HG03354 (cell line): ENCODE measurements around the gene GPR150.

Experiments used
- ATAC-seq: cut with Tn5 transposase; IDR thresholded peaks from one replicate; pipeline ENCODE4 v1.9.1; 2021; ENCODE audit warnings: mild to moderate bottlenecking; ENCODE audit not compliant: unreplicated experiment, poor library complexity, severe bottlenecking

Gene GPR150

DNA sequence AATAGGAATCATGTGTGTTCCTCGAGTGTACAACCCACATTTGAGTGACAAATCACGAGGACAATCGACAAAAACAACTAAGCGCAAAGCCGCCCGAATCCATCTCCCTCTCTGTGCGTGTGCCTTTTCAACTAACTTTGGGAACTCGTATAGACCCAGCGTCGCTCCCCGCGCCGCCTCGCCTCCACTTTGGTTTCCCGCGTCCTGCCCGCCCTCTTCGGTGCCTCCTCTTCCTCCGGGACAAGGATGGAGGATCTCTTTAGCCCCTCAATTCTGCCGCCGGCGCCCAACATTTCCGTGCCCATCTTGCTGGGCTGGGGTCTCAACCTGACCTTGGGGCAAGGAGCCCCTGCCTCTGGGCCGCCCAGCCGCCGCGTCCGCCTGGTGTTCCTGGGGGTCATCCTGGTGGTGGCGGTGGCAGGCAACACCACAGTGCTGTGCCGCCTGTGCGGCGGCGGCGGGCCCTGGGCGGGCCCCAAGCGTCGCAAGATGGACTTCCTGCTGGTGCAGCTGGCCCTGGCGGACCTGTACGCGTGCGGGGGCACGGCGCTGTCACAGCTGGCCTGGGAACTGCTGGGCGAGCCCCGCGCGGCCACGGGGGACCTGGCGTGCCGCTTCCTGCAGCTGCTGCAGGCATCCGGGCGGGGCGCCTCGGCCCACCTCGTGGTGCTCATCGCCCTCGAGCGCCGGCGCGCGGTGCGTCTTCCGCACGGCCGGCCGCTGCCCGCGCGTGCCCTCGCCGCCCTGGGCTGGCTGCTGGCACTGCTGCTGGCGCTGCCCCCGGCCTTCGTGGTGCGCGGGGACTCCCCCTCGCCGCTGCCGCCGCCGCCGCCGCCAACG lies at the start of gene GPR150:
Gene GPR150 (plus strand): TSS at position 58 of the 840 bp plus-strand sequence. CDS start 189 bp downstream, at position 247.
- peak; percentile 78 for ATAC-seq

DNA sequence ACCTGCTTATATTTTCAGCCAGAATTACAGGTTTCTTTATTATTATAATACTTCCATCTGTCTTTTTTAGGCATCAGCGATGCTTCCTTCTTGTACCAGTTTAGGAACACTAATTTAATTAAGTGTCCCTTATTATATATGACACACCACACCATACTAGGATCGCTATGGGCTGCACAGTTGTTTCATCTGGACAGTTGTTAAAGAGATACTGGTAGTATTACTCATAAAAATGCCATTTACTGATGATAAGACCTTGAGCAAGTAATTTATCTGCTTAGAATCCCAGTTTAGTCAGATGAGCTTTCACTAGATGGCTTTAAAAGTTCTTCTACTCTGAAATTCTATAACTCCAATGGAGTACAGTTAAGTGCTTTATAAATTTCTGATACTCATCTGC lies 47.9 kb upstream of the GPR150 start:
- no peak for ATAC-seq

DNA sequence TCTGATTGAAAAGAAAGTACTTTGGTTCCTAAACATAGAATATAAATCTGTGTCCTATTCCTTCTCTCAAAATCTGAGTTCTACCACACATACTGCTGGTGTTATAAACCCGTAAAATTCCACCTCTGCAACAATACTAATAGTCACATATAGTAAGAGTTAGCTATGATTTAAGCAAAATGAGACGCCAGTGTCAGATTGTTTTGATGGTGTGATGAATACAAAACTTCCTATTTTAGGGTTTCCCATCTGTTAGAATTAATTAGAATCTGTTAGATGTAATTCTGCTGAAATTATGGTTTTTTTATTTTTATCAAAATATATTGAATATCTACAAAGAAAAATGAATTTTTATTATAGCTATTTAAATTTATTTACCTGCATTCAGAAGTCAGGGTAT lies 38.3 kb upstream of the GPR150 start:
- no peak for ATAC-seq

DNA sequence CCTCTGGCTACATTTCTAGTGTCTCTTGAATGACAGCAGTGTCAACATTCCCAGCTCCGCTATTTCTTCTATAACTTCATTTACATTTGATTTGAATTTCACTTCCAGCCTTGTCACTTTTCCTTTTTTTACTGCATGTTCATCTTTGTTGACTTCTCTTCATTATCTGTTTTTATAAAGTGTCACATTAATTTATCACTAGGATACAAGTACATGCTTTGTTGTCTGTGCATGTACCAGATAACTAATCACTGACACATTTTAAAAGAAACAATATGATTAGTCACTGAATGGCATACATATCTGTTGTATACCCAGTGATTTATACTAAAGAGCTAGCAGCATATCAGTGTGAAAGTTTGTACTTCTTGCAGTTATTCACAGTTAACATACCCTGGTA lies 35.9 kb upstream of the GPR150 start:
- ATAC-seq: no peak

DNA sequence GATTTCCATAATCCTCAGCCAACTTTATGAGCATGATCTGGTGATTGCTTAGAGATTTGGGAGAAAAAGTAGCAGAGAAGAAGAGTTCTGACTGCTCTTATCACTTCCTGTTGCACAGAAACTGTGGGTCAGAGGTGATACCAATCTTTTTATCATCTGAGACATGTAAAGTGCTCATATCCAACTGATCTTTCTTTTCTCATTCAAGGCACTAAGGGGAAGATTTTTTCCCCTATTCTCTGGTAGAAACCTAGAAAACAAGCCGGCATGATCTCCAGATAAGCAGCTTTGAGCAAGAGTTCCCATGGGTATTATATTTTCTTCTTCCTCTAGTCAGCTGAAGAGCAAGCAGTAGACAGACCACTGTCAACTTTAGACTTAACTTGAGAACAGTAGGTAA lies 29.0 kb upstream of the GPR150 start:
- ATAC-seq: no peak

DNA sequence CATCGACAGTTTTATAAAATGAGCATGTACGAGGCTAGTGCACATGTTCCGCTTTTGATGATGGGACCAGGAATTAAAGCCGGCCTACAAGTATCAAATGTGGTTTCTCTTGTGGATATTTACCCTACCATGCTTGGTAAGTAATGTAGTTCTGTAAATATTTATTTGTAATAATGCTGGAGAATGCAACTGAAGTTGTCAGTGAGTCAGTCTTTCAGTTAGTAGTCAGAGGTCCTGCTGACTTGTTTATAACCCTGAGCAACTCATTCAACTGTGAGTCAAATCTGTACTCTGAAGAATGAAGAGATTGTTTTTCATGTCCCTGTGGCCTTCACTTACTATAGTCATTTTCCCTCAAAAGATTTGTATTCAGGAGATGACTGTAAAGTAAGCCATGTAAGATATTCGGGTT lies 28.4 kb upstream of the GPR150 start:
- ATAC-seq: peak; percentile 83

DNA sequence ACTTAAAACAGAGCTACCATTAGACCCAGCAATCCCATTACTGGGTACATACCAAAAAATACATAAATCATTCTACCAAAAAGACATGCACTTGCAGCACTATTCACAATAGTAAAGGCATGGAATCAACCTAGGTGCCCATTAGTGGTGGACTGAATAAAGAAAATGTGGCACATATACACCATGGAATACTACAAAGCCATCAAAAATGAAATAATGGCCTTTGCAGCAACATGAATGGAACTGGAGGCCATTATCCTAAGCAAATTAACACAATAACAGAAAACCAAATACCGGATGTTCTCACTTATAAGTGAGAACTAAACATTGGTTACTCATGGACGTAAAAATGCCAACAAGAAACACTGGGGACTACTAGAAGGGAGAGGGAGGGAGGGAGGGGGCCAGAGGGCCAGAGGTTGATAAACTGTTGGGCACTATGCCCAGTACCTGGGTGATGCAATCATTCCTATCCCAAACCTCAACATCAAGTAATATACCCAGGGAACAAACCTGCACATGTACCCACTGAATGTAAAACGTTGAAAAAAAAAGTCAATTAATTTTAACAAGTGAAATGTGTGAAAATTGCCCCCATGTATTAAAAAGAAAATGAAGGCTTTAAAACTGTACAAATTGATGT lies 24.5 kb upstream of the GPR150 start:
- ATAC-seq: no peak

DNA sequence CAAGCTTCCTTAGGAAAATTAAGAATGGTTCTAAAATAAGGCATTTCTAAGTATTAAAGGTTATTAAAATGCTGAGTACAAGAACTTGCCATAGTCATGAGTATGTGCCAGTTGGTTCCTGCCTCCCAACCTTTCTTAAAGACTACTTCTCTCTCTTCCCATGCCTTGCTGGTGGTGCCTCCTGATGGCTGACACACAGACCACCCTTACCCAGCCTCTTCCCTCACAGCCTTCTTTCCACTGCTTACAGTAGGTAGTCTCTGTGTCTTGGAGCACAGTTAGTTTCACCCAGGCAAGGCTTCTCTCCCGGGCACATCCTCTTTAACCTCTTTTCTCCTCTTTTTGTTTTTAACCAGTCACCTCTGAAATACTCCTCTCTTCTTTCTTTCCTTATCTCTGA lies 20.6 kb upstream of the GPR150 start:
- no peak for ATAC-seq

DNA sequence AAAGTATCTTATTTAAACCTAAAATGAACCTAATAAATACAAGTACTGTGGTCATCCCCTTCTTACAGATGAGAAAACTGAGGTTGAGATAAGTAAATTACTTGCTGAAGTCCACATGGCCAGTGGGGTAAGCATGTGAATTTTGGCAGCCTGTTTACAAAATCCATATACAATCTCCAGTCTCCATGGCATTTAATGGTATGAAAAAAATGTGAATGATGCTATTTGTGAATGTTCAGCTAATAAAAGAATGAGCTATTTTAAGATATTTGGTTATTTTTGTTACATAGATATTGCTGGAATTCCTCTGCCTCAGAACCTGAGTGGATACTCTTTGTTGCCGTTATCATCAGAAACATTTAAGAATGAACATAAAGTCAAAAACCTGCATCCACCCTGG lies 19.3 kb upstream of the GPR150 start:
- no peak for ATAC-seq

DNA sequence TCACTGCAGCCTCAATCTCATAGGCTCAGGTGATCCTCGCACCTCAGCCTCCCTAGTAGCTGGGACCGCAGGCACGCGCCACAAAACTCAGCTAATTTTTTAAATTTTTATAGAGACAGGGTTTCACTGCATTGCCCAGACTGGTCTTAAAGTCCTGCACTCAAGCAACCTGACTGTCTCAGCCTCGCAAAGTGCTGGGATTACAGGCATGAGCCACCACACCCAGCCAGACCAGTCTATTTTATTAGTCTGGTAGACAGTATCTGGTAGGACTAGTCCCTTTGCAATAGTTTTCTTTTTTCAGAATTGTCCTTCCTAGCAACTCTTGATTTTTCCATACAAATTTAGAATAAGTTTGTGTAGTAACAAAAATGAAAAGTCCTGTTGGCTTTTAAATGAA lies 14.1 kb upstream of the GPR150 start:
- ATAC-seq: no peak

DNA sequence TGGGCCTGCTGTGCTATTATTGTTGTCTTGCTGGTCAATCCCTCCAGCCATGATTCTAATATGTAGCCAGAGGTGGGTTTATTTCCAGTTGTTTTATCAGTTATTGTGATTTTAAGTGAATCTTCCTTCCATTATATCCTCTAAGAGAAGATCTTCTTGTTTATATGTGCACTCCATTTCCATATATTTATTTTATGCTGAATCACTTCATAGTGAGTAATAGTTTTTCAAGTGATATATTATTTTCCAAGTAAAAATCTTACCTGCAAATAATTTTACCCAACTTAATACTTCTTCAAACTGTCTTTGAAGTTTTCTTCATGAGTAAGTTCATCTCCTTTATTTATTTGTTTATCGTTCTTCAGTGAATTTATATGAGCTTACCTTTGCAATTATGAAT lies 13.5 kb upstream of the GPR150 start:
- ATAC-seq: no peak

DNA sequence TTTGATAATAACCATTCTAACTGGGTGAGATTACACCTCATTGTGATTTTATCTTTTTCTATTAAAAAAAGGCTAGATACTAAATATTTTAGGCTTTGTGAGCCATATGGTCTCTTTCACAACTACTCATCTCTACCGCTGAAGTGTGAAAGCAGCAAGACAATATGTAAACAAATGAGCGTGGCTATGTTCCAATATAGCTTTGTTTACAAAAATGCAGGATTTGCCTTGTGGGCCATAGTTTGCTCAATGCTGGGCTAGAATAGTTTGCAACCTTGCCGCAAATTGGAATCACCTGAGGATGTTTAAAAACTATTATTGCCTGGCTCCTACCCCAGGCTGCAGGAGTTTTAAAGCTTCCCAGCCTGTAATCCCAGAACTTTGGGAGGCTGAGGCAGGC lies 10.2 kb upstream of the GPR150 start:
- ATAC-seq: no peak

DNA sequence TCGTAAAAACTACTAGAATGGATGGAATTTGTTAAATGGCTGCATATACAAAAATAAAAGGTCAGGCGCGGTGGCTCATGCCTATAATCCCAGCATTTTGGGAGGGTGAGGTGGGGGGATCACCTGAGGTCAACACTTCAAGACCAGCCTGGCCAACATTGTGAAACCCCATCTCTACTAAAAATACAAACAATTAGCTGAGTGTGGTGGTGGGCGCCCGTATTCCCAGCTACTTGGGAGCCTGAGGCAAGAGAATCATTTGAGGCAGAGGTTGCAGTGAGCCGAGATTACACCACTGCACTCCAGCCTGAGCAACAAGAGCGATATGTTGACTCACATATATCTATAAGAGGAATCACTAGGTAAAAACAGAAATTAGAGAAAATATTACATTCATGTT lies 9.3 kb upstream of the GPR150 start:
- ATAC-seq: no peak

DNA sequence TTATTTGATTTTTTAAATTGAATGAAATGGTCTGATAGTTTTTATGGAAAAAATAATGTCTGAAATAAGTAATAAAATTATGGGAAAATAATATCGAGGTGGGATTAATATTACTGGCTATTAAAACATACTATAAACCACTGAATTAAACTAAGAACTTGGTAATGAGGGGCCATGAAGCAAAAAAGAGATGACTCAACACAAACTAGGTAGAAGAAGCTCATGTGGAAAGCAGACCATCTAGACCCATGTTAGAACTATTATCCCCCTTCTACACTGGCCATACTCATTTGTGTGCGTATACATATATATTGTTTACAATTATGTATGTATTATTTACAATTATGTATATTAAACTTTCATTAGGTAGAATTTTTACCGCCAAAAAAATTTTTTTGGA lies 8.5 kb upstream of the GPR150 start:
- no peak for ATAC-seq

DNA sequence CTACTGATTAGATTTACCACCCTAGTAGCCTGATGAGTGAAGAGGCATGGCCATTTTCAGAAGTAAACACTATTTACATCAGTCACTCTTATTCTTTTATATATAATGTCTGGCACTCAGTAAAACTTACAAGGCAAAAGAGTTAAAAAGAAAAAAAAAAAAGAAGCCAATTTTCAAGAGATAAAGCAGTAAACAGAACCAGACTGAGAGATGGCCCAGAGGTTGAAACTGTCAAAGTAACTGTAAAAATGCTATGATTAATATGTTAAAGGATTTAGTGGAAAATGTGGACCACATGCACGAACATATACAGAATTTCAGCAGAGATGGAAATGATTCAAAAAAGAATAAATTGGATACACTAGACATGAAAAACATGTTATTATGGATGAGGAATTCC lies 6.4 kb upstream of the GPR150 start:
- ATAC-seq: no peak

DNA sequence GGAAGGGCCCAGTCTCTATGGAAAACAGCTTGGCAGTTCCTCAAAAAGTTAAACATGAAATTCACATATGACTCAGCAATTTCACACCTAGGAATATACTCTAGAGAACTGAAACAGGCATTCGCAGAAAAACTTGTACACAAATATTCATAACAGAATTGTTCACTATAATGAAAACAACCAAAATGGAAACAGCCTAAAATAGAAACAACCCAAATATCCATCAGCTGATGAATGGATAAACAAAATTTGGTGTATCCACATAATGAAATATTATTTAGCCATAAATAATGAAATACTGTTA lies 4.8 kb upstream of the GPR150 start:
- no peak for ATAC-seq

DNA sequence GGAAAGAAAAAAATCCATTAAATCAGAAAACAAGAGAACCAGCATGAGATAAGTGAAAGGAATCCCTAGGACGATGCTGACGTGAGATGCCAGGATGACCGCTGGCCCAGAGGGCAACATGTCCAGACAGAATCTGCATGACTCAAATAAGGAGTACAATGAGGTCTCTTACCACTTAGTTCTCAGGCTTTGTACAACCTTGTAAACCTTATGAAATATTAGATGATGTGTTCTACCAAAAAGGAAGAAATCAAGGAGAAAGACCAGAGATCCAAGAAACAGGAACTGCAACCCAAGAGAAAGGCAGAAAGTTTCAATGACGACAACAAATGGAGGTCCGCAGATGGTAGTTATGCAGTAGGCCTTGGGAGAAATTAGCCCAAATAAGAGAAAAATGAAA lies 2.8 kb upstream of the GPR150 start:
- ATAC-seq: no peak

DNA sequence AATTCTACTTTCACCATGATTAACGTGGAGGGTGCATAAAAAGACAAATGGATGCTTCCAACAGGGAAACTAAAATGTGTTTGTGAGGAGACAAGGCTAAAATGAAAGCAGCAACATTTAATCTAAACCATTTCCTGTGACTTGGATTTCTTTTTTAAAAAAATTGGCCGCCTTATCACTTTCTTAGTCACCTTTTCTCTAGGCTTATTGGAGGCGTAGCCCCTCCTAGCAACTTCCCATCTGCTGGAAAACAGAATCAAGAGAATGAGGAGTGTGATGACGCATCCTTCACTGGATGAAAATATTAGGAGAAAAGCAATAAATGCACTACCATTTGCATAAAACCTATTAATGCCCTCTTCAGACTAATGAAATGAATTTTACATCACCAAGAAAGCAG lies 791 bp upstream of the GPR150 start:
- no peak for ATAC-seq

DNA sequence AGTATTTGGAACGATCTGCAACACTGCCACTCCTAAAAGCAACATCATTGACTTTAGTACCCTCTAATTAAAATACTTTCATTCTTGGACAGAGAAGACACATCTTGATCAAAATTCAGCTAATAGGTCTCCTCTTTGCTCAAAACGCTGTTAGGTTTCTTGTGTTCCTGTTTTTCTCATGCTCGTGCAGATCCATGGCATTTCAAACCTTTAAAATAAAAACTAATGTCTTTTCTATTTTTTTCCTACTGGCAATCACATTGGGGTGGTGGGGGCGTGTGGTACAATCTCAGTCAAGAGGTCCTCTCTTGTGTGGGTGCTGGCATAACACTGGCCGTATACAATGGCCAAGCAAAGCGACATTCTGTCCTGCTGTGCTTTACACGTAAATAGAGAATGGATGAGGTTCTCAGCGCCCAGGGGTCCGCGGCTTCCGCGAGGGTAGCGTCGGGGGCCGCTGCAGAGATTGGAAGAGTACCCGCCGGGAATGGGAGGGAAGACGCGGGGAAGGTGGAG lies 315 bp upstream of the GPR150 start:
- no peak for ATAC-seq

DNA sequence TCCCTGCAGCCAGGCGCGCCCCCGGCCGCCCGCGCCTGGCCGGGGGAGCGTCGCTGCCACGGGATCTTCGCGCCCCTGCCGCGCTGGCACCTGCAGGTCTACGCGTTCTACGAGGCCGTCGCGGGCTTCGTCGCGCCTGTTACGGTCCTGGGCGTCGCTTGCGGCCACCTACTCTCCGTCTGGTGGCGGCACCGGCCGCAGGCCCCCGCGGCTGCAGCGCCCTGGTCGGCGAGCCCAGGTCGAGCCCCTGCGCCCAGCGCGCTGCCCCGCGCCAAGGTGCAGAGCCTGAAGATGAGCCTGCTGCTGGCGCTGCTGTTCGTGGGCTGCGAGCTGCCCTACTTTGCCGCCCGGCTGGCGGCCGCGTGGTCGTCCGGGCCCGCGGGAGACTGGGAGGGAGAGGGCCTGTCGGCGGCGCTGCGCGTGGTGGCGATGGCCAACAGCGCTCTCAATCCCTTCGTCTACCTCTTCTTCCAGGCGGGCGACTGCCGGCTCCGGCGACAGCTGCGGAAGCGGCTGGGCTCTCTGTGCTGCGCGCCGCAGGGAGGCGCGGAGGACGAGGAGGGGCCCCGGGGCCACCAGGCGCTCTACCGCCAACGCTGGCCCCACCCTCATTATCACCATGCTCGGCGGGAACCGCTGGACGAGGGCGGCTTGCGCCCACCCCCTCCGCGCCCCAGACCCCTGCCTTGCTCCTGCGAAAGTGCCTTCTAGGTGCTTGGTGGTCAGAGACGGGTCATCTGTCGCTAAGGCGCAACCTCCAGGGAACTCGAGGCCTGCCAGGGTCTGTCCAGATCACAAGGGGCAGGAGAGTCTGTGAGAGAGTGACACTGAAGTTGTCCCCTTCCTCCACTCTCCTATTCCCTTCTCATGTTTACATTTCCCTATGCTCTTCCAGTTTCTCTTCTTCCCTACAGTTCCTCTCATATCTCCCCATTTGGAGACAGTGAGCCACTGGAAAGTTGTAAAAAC lies 1.3 kb downstream of the GPR150 start:
- peak; percentile 47 for ATAC-seq
